ENCODE results near the gene PHC2.

The PHC2 gene

DNA sequence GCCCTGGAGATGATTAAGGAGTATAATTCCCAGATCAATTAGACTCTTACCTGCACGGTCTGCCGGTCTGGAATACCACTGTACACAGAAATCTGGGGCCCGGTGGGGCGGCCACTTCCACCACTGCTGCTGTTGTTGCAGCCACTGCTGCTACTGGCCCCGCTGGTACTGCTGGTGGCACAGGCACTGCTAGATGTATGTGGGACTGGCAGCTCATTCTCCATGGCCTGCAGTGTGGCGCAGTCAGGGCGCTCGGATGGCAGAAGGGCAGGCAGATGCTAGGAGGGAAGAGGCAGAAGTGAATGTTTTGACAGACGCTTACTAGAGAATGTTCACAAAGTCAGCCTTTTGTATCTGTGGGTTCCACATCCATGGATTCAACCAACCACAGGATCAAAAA lies 55.6 kb downstream of the PHC2 start:
- no peak overlapping the region for H3K27ac ChIP-seq
- TF ChIP-seq ZFX (IDR thresholded peaks at IDR 0.05; ENCODE audit: borderline replicate concordance), result no peak
- TF ChIP-seq, protein P1, sequence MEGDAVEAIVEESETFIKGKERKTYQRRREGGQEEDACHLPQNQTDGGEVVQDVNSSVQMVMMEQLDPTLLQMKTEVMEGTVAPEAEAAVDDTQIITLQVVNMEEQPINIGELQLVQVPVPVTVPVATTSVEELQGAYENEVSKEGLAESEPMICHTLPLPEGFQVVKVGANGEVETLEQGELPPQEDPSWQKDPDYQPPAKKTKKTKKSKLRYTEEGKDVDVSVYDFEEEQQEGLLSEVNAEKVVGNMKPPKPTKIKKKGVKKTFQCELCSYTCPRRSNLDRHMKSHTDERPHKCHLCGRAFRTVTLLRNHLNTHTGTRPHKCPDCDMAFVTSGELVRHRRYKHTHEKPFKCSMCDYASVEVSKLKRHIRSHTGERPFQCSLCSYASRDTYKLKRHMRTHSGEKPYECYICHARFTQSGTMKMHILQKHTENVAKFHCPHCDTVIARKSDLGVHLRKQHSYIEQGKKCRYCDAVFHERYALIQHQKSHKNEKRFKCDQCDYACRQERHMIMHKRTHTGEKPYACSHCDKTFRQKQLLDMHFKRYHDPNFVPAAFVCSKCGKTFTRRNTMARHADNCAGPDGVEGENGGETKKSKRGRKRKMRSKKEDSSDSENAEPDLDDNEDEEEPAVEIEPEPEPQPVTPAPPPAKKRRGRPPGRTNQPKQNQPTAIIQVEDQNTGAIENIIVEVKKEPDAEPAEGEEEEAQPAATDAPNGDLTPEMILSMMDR (IDR thresholded peaks at IDR 0.05), result no peak

GRCh38 chr1:33374336-33375105 lies 56.4 kb downstream of the PHC2 start:
- no peak overlapping the region for H3K27ac ChIP-seq
- no peak for TF ChIP-seq ZFX (IDR thresholded peaks at IDR 0.05; ENCODE audit: borderline replicate concordance)
- TF ChIP-seq, protein P1 (IDR thresholded peaks at IDR 0.05), result no peak

DNA sequence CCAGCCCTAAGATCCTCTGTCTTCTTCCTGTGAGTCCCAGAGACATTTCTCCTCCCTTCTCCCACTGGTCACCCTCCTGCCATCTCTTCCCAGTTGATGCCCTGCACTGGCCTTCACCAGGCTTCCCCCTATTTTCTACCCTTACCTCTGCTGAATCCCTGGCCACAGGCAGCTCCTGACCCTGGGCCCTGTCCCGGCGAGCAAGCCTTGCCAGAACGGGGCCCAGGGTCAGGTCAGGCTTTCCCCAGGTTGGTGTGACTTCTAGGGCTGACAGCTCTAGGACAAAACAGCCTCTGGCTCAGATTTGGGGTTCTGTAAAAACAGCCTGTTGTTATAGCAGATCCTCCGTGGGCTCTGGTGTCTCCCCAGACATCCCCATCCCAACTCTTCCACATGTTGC lies 57.3 kb downstream of the PHC2 start:
- TF ChIP-seq, protein P1 (IDR thresholded peaks at IDR 0.05), result no peak
- no peak for TF ChIP-seq ZFX (IDR thresholded peaks at IDR 0.05; ENCODE audit: borderline replicate concordance)

GRCh38 chr1:33372677-33373076 lies 58.2 kb downstream of the PHC2 start:
- H3K27ac ChIP-seq, result no peak overlapping the region
- TF ChIP-seq, protein P1 (IDR thresholded peaks at IDR 0.05), result no peak
- TF ChIP-seq ZFX (IDR thresholded peaks at IDR 0.05; ENCODE audit: borderline replicate concordance), result no peak

More for the DNA sequence above, 57.3 kb downstream of the PHC2 start:
- no peak overlapping the region for H3K27ac ChIP-seq

DNA sequence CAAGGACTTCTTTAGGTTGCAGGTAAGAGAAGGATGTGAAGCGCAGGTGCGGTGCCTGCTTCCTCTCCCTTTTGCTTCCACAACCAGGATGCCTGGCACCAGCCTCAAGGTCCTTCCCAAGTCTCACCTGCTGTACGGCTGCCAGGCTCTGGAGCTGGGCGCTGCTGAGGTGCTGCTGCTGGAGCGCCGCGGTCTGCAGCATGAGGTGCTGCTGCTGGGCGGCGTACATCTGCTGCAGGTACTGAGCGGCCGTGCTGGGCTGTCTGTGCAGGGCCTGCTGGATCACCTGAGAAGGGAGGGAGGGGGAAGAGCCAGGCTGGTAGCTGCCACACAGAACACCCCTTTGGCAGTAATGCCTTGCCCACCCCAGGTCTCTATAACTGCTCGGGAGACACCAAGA lies 58.7 kb downstream of the PHC2 start:
- no peak for TF ChIP-seq ZFX (IDR thresholded peaks at IDR 0.05; ENCODE audit: borderline replicate concordance)
- TF ChIP-seq, protein P1 (IDR thresholded peaks at IDR 0.05), result no peak
- H3K27ac ChIP-seq, result no peak overlapping the region

GRCh38 chr1:33371334-33371733 lies 59.6 kb downstream of the PHC2 start:
- no peak overlapping the region for H3K27ac ChIP-seq
- TF ChIP-seq ZFX (IDR thresholded peaks at IDR 0.05; ENCODE audit: borderline replicate concordance), result no peak
- TF ChIP-seq, protein P1 (IDR thresholded peaks at IDR 0.05), result no peak

- no peak for TF ChIP-seq ZFX (IDR thresholded peaks at IDR 0.05; ENCODE audit: borderline replicate concordance)
- TF ChIP-seq, protein P1 (IDR thresholded peaks at IDR 0.05), result no peak
- H3K27ac ChIP-seq, result no peak overlapping the region
Observed at GRCh38 chr1:33370827-33371226, 60.1 kb downstream of the PHC2 start.

Measured in 22Rv1 (cell line).